GM18517 (cell line): Measurements from ENCODE around the gene GLIPR1L1.
A peak's percentile ranks its signal among the peaks of the same experiment; 100 is the strongest.
"Not testable (repeated sequence)": the region's sequence is repeated elsewhere in the genome, so short reads cannot be mapped to it uniquely, and the experiment has no call there.

Source experiments
- ATAC-seq: cut with Tn5 transposase; IDR thresholded peaks from one replicate; pipeline ENCODE4 v1.9.1; 2021; ENCODE audit warnings: mild to moderate bottlenecking, moderate library complexity; ENCODE audit not compliant: unreplicated experiment

The GLIPR1L1 gene

GRCh38 chr12:75334384-75335030, at the start of gene GLIPR1L1:
GLIPR1L1 (plus strand) TSS chr12:75334670; CDS start chr12:75334729, 59 bp downstream.
- peak; percentile 72 for ATAC-seq

GRCh38 chr12:75288860-75289259, 45.6 kb upstream of the GLIPR1L1 start:
- ATAC-seq = no peak

GRCh38 chr12:75289753-75290152, 44.7 kb upstream of the GLIPR1L1 start:
- ATAC-seq = no peak

GRCh38 chr12:75291014-75291413, 43.5 kb upstream of the GLIPR1L1 start:
- ATAC-seq = no peak

- ATAC-seq = no peak
These were observed 40.1 kb upstream of the GLIPR1L1 start for GRCh38 chr12:75294336-75294735.

GRCh38 chr12:75294797-75295196, 39.7 kb upstream of the GLIPR1L1 start:
- ATAC-seq = no peak

GRCh38 chr12:75302225-75302624, 32.2 kb upstream of the GLIPR1L1 start:
- ATAC-seq = no peak

GRCh38 chr12:75302781-75303180, 31.7 kb upstream of the GLIPR1L1 start:
- no peak for ATAC-seq

- no peak for ATAC-seq
These were observed 28.8 kb upstream of the GLIPR1L1 start for GRCh38 chr12:75305412-75306332.

- no peak for ATAC-seq
These were observed 26.2 kb upstream of the GLIPR1L1 start for GRCh38 chr12:75308279-75308678.

GRCh38 chr12:75311369-75311768, 23.1 kb upstream of the GLIPR1L1 start:
- ATAC-seq = no peak

- ATAC-seq = no peak
These were observed 19.0 kb upstream of the GLIPR1L1 start for GRCh38 chr12:75315518-75315917.

- no peak for ATAC-seq
These were observed 16.7 kb upstream of the GLIPR1L1 start for GRCh38 chr12:75317784-75318183.

GRCh38 chr12:75322464-75322863, 12.0 kb upstream of the GLIPR1L1 start:
- ATAC-seq = no peak

GRCh38 chr12:75323663-75324062, 10.8 kb upstream of the GLIPR1L1 start:
- ATAC-seq = no peak

GRCh38 chr12:75327642-75328041, 6.8 kb upstream of the GLIPR1L1 start:
- no peak for ATAC-seq

GRCh38 chr12:75329918-75330826, 4.3 kb upstream of the GLIPR1L1 start, which contains the start of gene CAPS2:
CAPS2 (minus strand) TSS chr12:75330324; CDS start chr12:75326498, 3,826 bp downstream.
- ATAC-seq = peak; percentile 82

- ATAC-seq = peak; percentile 73
These were observed 3.4 kb downstream of the GLIPR1L1 start for GRCh38 chr12:75337905-75338304.

- no peak for ATAC-seq
These were observed 7.4 kb downstream of the GLIPR1L1 start for GRCh38 chr12:75341873-75342272.

GRCh38 chr12:75345531-75345930, 11.1 kb downstream of the GLIPR1L1 start:
- ATAC-seq = no peak

GRCh38 chr12:75346215-75346614, 11.7 kb downstream of the GLIPR1L1 start:
- ATAC-seq = not testable (repeated sequence)
